Stimulated activated effector memory CD8-positive, alpha-beta T cell treated with anti-CD3 and anti-CD28 coated beads, Interleukin-12 subunit alpha, Interleukin-12 subunit beta, amount 100 ng/mL, for 72 hours (primary cell): Measurements from ENCODE around the gene PLA2G4A.

ENCODE experiments used
- ATAC-seq: fragments of 150-1000 bp; cut with Tn5 transposase; 2 replicates; pipeline ENCODE4 v1.10.0; 2021
- DNase-seq, 2 donors: peaks; one replicate each; pipeline ENCODE4 v3.0.0; 2021 to 2022; ENCODE audit warnings: low spot score in 2 of 2
- H3K27ac Mint-ChIP-seq: one replicate; pipeline ENCODE4 v1.8.0; 2022; ENCODE audit warnings: mild to moderate bottlenecking, mixed read lengths
- H3K36me3 Mint-ChIP-seq: one replicate; pipeline ENCODE4 v1.8.0; 2022; ENCODE audit warnings: mild to moderate bottlenecking, mixed read lengths
- H3K4me1 Mint-ChIP-seq: one replicate; pipeline ENCODE4 v1.8.0; 2022; ENCODE audit warnings: mixed read lengths
- H3K4me3 Mint-ChIP-seq: one replicate; pipeline ENCODE4 v1.8.0; 2022; ENCODE audit warnings: mild to moderate bottlenecking, mixed read lengths
- H3K9me3 Mint-ChIP-seq: one replicate; pipeline ENCODE4 v1.8.0; 2022; ENCODE audit warnings: mixed read lengths

PLA2G4A gene

DNA sequence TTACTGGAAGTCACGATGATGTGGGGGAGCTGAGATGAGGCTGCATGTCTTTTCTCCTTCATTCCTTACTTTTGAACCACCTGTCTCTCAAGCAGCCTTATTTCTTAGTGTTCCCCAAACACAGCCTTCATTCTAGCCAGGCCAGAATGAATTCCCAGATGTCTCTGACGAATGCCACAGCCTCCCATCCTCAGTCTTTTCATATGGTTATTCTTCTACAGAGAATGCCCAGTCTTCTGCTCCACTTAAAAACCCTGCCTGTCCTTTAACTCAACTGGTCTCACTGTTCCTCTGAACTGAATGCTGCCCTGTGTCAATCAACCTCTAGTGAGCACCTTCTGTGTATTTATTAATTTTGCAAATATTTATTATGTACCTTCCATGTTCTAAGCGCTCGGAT lies 156.2 kb downstream of the PLA2G4A start:
- DNase-seq (no peak), ATAC-seq (no peak)
- Mint-ChIP-seq H3K4me3 (no peak overlapping the region), H3K36me3 (no peaks in the 10 kb centered on the region), H3K27ac (no peak overlapping the region), H3K4me1 (no peaks in the 10 kb centered on the region), H3K9me3 (no peaks in the 10 kb centered on the region)

DNA sequence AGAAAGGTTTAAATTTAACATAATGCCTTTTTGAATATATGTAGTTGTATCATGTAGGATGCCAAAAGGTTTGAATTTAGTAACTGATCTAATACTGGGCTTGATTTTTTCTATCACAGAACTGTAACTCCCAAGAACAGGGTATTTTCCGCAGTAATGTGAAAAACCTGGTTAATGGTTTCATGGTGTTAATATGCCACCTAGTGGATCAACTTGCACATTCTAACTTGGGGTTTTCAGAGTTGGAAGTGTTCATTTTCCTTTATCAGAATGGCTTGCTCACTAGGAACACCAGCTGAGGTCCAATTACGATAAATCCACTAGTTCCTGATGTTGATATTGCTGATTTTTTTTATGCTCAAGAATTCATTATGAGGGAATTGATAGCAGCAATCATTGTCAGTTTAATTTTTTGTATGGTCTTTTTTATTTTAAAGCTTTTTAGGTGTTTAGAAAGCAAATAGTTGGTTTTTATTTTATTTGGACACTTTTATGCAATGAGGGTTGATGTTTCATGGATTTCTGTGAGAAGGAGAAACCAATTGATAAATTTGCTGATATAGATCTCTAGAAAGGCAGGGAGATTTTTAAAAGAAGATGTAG lies 157.2 kb downstream of the PLA2G4A start:
- H3K4me3 Mint-ChIP-seq: no peak overlapping the region
- H3K27ac Mint-ChIP-seq: no peak overlapping the region
- peak; percentile 39 for ATAC-seq
- H3K4me1 Mint-ChIP-seq: no peaks in the 10 kb centered on the region
- H3K36me3 Mint-ChIP-seq: no peaks in the 10 kb centered on the region
- H3K9me3 Mint-ChIP-seq: no peaks in the 10 kb centered on the region
- no peak for DNase-seq

DNA sequence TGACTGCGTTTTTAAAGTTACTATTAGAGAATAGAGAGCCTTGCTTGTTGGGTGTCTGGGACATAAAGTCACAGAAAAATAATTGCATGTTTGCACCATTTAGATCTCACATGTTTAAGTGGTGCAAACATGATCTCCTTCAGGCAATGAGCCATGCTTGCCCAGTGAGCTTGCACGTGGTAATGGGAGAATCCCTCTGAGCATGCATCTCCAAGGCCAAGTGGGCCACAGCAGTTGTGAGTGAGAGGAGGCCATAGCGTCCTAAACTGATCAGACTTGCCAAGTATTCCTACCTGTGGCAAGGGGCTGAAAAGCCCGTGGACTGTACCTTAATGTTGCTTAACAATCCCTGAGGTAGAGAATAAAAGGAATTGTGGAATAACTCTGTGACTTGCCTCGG lies 158.3 kb downstream of the PLA2G4A start:
- ATAC-seq (no peak), DNase-seq (no peak)
- Mint-ChIP-seq H3K36me3 (no peaks in the 10 kb centered on the region), H3K4me1 (no peaks in the 10 kb centered on the region), H3K27ac (no peak overlapping the region), H3K4me3 (no peak overlapping the region), H3K9me3 (no peaks in the 10 kb centered on the region)

DNA sequence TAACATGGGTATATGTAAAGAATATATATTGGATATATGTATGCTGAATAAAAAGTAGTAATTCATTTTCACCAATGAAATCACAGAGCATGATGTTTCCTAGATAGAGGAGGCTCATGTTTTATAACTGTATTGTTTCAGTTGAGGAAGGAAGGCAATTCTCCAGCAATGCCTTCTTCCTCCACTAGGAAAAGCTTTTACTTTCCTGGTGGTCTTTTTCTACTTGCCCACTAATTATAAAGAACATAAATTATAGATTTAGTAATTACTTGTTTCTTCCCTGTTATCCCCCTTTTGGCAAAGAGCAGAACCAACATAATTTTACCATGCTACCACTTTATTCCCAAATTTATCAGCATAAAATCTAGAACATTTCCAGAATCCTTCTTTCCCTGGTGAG lies 159.0 kb downstream of the PLA2G4A start:
- no peaks in the 10 kb centered on the region for H3K36me3 Mint-ChIP-seq
- H3K9me3 Mint-ChIP-seq: no peaks in the 10 kb centered on the region
- DNase-seq (no peak), ATAC-seq (no peak)
- H3K4me3 Mint-ChIP-seq: no peak overlapping the region
- H3K27ac Mint-ChIP-seq: no peak overlapping the region
- no peaks in the 10 kb centered on the region for H3K4me1 Mint-ChIP-seq

DNA sequence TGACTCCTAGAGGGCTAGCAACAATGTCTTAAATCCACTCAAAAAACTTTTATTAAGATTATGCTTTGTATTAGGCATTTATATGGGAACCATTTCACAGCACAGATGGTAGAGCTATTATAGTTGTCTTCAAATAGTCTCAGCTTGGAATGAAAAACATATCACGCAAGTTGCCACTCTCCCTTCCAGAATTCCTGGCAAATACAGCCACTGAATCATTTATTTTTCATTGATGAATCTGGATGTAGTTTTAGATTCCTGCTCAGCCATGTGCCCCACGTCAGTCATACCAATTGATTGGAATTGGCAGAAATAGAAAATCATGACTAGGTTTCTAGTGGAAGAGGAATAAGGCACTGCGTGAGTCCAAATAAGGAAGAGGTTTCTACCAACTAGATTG lies 165.2 kb downstream of the PLA2G4A start:
- DNase-seq: no peak
- Mint-ChIP-seq H3K9me3 (no peaks in the 10 kb centered on the region), H3K4me3 (no peak overlapping the region), H3K27ac (no peak overlapping the region), H3K36me3 (no peaks in the 10 kb centered on the region), H3K4me1 (no peaks in the 10 kb centered on the region)
- no peak for ATAC-seq

DNA sequence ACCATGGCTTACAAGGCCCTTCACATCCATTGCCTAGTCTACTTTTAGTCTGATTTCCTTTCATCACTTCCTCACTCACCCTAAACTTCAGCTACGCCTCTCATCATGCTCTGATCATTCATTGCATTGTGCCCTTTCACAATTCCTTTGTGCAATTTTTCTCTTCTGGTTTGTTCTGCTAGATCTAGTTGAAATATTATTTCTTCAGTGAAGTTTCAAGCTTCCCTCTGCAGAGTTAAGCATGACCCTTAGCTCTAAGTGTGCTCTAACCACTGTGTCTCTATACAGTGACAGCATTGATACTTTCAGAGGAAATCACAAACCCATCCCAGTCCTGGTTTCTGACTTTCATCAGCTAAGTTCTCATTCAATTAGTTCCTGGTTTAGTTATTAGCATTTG lies 166.1 kb downstream of the PLA2G4A start:
- Mint-ChIP-seq H3K9me3 (no peaks in the 10 kb centered on the region), H3K36me3 (no peaks in the 10 kb centered on the region), H3K4me3 (no peak overlapping the region), H3K27ac (no peak overlapping the region), H3K4me1 (no peaks in the 10 kb centered on the region)
- DNase-seq: no peak
- ATAC-seq: no peak

DNA sequence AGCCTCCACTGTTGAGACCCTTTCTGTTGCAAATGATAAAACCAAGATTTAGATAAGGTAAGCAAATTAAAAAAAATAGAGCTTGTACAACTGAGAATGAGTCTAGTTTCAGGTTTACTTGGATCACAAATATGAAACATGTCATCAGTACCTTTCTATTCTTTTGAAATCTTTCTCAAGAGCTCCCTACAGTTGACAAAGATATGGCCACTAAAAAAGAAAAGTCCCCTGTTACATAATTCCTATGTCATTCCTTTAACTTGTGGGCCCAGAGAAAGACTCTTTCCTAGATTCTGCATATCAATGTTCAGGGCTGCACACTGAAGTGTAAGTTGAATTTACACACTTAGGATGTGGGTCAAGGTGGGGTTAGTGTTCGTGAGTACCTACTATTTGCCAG lies 168.1 kb downstream of the PLA2G4A start:
- no peaks in the 10 kb centered on the region for H3K36me3 Mint-ChIP-seq
- no peak overlapping the region for H3K4me3 Mint-ChIP-seq
- no peak for DNase-seq
- no peak for ATAC-seq
- no peaks in the 10 kb centered on the region for H3K4me1 Mint-ChIP-seq
- H3K27ac Mint-ChIP-seq: no peak overlapping the region
- H3K9me3 Mint-ChIP-seq: no peaks in the 10 kb centered on the region

DNA sequence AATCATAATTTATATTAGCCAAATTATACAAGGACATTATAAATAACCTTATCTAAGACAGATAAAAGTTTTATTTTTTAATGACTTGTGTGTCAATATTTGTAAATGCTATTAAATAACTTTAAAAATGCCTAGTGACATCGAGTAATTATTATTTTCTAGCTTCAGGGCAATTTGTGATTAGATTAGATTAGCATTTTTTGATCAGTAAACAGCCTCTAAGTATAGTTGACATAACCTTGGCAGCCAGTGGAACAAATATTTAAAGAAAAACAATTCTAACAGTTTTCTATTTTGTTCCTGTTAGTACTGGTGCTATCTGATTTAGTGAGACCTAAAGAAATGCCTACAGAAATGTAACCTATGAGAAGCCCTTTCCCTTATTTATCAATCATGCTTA lies 169.1 kb downstream of the PLA2G4A start:
- DNase-seq (no peak), ATAC-seq (no peak)
- Mint-ChIP-seq H3K27ac (no peak overlapping the region), H3K36me3 (no peaks in the 10 kb centered on the region), H3K4me3 (no peak overlapping the region), H3K4me1 (no peaks in the 10 kb centered on the region), H3K9me3 (no peaks in the 10 kb centered on the region)

DNA sequence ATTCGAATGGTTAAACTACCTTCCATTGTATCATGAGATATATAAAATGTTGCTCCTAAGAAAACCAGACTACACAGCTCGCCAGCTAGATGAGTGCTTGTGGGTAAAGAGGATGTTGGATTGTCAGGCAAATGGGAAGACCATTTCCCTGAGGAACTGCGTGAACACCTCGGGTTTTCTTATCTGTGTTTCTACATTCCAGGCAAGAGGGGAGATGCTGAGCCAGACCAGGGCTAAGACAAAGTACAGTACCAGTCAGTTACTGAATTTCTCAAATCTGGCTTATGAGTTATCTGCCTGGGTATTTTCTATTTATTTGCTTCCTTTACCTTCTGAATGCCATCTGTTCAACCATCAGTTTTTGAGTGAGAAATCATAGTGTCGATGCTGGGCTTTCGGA lies 170.8 kb downstream of the PLA2G4A start:
- Mint-ChIP-seq H3K9me3 (no peaks in the 10 kb centered on the region), H3K4me1 (no peaks in the 10 kb centered on the region), H3K27ac (no peak overlapping the region), H3K36me3 (no peaks in the 10 kb centered on the region), H3K4me3 (no peak overlapping the region)
- DNase-seq (no peak), ATAC-seq (no peak)

DNA sequence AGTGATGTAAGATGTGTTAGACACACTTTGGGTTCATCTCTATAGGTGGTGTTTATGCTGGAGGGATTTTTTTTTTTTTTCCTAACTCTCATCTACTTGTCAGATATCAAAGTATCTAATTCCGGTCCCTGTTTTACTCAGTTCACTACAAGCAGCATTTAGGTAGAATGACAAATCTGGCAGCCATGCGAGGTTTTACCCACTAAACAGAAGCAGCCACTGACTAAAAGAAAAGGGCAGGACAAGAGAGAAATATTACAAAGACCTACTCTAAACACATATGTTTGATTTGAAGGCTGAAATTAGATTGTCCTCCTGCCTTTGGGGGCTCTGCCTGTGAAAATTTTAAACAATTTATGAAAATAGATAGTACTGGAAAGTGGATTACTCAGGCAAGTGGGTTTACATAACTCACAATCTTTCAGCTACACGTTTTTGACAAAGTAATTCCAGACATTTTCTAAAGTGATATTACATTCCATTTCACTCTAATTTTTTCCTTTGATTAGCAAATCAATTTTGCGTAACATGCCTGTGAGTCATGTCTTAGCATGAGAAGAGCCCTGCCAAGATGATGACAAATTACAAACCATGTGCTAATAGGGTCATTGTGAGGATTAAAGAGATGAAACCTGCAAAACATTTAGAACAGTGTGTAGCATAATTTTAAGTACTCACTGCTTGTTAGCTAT lies 172.6 kb downstream of the PLA2G4A start:
- ATAC-seq (no peak), DNase-seq (no peak)
- Mint-ChIP-seq H3K4me3 (no peak overlapping the region), H3K4me1 (no peaks in the 10 kb centered on the region), H3K36me3 (no peaks in the 10 kb centered on the region), H3K27ac (no peak overlapping the region), H3K9me3 (peaks cover 2% of the 10 kb centered on the region)

DNA sequence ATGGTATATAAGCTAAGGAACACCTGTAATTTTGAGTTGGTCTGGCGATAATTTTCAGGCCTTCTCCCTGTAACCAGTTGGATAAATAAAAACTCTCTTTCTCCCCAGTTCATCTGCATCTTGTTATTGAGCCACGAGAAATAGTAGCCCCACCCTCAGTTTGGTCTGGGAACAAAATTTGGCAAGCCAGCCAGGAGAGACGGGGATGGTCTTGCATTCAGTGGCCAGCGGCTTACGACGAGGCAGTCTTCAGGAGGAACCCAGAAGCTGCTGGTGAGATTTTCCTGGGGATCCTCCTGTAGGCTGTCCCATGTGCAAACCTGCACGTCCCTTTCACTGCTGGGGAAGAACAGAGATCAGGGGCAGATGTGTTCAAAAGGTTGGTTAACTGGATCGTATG lies 174.6 kb downstream of the PLA2G4A start:
- no peak overlapping the region for H3K4me3 Mint-ChIP-seq
- ATAC-seq (no peak), DNase-seq (no peak)
- H3K36me3 Mint-ChIP-seq: no peaks in the 10 kb centered on the region
- no peaks in the 10 kb centered on the region for H3K4me1 Mint-ChIP-seq
- no peak overlapping the region for H3K27ac Mint-ChIP-seq
- peaks cover 6% of the 10 kb centered on the region for H3K9me3 Mint-ChIP-seq

DNA sequence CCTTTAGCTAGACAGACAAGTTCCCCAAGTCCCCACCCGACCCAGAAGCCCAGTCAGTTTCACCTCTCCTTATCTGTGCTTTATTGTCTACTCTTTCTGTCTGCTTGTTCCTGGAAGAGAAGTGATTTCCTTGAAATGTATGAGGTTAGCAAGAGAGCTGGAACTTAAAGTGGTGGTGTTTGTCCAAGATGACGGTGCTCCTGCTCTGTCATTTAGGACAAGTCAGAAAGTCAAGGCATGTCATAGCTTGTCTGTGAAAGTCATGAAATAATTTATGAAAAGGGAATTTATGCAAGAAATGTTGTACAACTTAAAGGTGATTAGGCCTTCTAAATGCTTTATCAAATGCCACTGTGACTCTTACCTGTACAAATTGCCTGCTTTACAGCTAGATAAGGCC lies 178.1 kb downstream of the PLA2G4A start:
- Mint-ChIP-seq H3K9me3 (peaks cover 9% of the 10 kb centered on the region), H3K36me3 (no peaks in the 10 kb centered on the region), H3K4me3 (no peak overlapping the region), H3K27ac (no peak overlapping the region), H3K4me1 (no peaks in the 10 kb centered on the region)
- DNase-seq (no peak), ATAC-seq (no peak)

DNA sequence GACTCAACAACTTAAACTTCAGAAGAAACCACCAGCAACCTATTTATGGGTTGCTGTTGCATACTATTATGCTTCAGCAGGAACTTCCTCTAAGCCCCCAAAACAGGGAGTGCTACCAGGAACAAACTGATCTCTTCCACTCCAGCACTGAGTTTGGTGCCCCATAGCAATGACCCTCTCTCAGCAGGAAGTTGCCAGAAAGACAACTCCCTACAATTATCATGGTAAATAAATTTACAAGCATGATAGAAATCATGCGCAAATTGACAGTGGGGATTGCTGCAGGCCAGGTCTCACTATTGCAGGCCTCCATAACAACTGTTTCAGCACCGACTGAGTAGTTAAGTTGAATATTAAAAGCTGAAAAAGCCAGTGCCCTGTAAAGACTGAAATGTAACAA lies 180.6 kb downstream of the PLA2G4A start:
- no peaks in the 10 kb centered on the region for H3K4me1 Mint-ChIP-seq
- DNase-seq (no peak), ATAC-seq (no peak)
- H3K36me3 Mint-ChIP-seq: no peaks in the 10 kb centered on the region
- H3K27ac Mint-ChIP-seq: no peak overlapping the region
- H3K4me3 Mint-ChIP-seq: no peak overlapping the region
- peaks cover 9% of the 10 kb centered on the region for H3K9me3 Mint-ChIP-seq

DNA sequence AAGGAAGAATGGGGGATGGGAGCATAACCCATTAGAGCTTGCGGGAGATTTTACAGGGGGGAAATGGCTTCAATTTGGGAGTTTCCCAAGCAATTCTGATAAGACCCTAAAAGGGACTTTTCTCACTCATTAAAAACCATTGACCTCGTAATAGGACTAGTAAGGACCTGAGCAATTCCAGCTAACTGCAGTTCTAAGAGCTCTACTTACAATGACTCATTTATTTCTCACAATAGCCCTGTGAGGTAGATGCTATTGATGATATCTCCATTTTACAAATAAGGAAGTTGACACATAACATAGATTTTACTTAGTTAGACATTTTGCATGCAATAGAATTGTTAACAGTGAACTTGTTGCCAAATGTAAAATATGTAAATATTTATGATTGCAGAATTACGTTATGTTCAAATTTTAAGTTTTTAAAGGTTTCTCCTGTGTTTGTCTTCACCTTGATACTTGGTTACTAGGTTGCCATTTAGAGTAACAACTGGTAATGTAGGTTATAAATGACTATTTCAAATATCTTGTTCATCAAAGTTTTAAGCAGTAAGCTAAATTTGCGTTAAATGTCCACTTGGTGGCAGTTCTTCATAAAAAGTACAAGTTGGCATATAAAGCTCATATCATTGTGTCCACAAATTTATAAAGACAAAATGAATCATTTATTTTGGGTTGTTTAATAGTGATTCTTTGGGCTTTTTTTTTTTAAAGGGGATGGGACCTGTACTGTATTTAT lies 182.0 kb downstream of the PLA2G4A start:
- H3K36me3 Mint-ChIP-seq: no peaks in the 10 kb centered on the region
- DNase-seq (no peak), ATAC-seq (peak; percentile 62)

DNA sequence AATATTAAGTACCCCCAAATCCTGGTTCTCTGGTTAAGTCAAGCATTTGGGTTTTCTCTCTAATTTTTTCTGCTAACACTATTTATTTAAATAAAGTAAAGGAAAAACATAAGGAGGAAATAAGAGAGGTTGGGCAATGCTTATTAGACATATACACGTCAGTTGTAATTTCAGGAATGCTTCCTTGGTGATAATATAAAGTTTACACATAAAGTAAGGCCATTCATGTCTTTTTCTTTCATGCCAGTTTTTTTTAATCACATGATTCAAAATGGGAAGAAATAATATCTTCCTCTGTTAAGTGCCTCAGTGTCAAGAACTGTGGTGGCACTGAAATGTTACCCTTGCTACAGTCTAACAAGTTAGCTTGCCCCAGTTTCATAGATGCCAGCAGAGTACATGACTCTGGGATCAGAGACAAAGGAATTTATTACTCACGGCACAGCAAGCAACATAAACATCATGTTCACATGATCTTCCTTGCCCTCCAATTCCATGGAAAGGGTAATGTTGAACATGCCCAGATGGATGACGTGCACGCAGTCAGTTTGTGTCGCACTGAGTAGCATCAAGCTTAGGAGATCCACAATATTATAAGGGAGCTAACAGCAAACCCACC lies 184.9 kb downstream of the PLA2G4A start:
- H3K36me3 Mint-ChIP-seq: peaks cover 4% of the 10 kb centered on the region

More for the DNA sequence above, 182.0 kb downstream of the PLA2G4A start:
- Mint-ChIP-seq H3K4me3 (no peak overlapping the region), H3K9me3 (peaks cover 9% of the 10 kb centered on the region), H3K4me1 (no peaks in the 10 kb centered on the region), H3K27ac (no peak overlapping the region)

DNA sequence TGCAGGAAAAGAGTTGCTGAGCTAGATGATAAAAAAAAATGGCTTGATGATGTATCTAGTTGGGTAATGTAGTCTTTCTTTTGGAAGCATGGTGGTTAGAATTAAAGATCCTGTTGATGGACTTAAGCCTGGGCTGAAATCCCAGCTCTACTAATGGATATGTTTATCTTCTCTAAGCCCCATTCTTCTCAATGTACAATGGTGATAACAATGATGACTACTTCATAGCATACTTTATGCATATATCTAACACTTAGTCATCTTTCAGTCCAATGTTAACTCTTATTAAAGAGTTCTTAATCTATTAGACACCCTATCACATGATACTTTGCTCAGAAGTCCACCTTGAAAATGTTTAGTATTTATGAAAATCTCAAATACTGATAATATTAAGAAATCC lies 189.5 kb downstream of the PLA2G4A start:
- peaks cover 4% of the 10 kb centered on the region for H3K9me3 Mint-ChIP-seq
- no peak overlapping the region for H3K27ac Mint-ChIP-seq
- H3K4me3 Mint-ChIP-seq: no peak overlapping the region
- DNase-seq: no peak
- H3K36me3 Mint-ChIP-seq: peaks cover 4% of the 10 kb centered on the region
- no peaks in the 10 kb centered on the region for H3K4me1 Mint-ChIP-seq
- ATAC-seq: no peak

More for the DNA sequence above, 184.9 kb downstream of the PLA2G4A start:
- no peaks in the 10 kb centered on the region for H3K4me1 Mint-ChIP-seq
- no peak for ATAC-seq
- peaks cover 7% of the 10 kb centered on the region for H3K9me3 Mint-ChIP-seq
- H3K4me3 Mint-ChIP-seq: no peak overlapping the region
- DNase-seq: no peak
- H3K27ac Mint-ChIP-seq: no peak overlapping the region
